ENCODE measurements around the gene COL27A1. TPM values are rescaled to one million over a fixed set of nuclear protein-coding genes. Genes with fewer than 3 reads are reported as not detected.
"Not testable (repeated sequence)": the region's sequence is repeated elsewhere in the genome, so short reads cannot be mapped to it uniquely, and the experiment has no call there.

Gene COL27A1
- total RNA-seq, 1 donor from 2014 or later = 7.4 TPM

GRCh38 chr9:114328357-114328820, 173.1 kb downstream of the COL27A1 start:
- H3K27ac Mint-ChIP-seq; intact Hi-C loops (cut with micrococcal nuclease); H3K4me3 Mint-ChIP-seq; DNase-seq (ENCODE audit: low spot score); H3K27me3 Mint-ChIP-seq (ENCODE audit: insufficient read depth); H3K9me3 Mint-ChIP-seq; H3K36me3 Mint-ChIP-seq (ENCODE audit: low read depth); H3K4me1 Mint-ChIP-seq (ENCODE audit: low read depth): not testable (repeated sequence)

GRCh38 chr9:114328937-114329624, 173.7 kb downstream of the COL27A1 start:
- H3K27ac Mint-ChIP-seq; intact Hi-C loops (cut with micrococcal nuclease); DNase-seq (ENCODE audit: low spot score); H3K36me3 Mint-ChIP-seq (ENCODE audit: low read depth); H3K27me3 Mint-ChIP-seq (ENCODE audit: insufficient read depth); H3K9me3 Mint-ChIP-seq; H3K4me1 Mint-ChIP-seq (ENCODE audit: low read depth); H3K4me3 Mint-ChIP-seq: not testable (repeated sequence)

- H3K9me3 Mint-ChIP-seq; H3K27ac Mint-ChIP-seq; H3K27me3 Mint-ChIP-seq (ENCODE audit: insufficient read depth); H3K4me3 Mint-ChIP-seq; DNase-seq (ENCODE audit: low spot score); intact Hi-C loops (cut with micrococcal nuclease); H3K4me1 Mint-ChIP-seq (ENCODE audit: low read depth); H3K36me3 Mint-ChIP-seq (ENCODE audit: low read depth): not testable (repeated sequence)
These were observed 174.3 kb downstream of the COL27A1 start, which contains the start of gene ORM2 for GRCh38 chr9:114329625-114330022. TSS of gene ORM2 (plus strand) at chr9:114329869. CDS start at chr9:114329905, 36 bp downstream.

- no peak for DNase-seq (ENCODE audit: low spot score)
- H3K36me3 Mint-ChIP-seq (ENCODE audit: low read depth) = peaks cover 10% of the 10 kb centered on the region
- intact Hi-C loops (cut with micrococcal nuclease) = no loop called here
- H3K27ac Mint-ChIP-seq = no peak overlapping the region
- no peak overlapping the region for H3K4me3 Mint-ChIP-seq
- peaks cover 4% of the 10 kb centered on the region for H3K9me3 Mint-ChIP-seq
- H3K4me1 Mint-ChIP-seq (ENCODE audit: low read depth) = no peaks in the 10 kb centered on the region
- H3K27me3 Mint-ChIP-seq (ENCODE audit: insufficient read depth) = no peaks in the 10 kb centered on the region
These were observed 175.3 kb downstream of the COL27A1 start for GRCh38 chr9:114330636-114331035.

- H3K9me3 Mint-ChIP-seq; H3K4me3 Mint-ChIP-seq; H3K27me3 Mint-ChIP-seq (ENCODE audit: insufficient read depth); DNase-seq (ENCODE audit: low spot score); intact Hi-C loops (cut with micrococcal nuclease); H3K27ac Mint-ChIP-seq; H3K4me1 Mint-ChIP-seq (ENCODE audit: low read depth): not testable (repeated sequence)
- peaks cover 18% of the 10 kb centered on the region for H3K36me3 Mint-ChIP-seq (ENCODE audit: low read depth)
These were observed 176.2 kb downstream of the COL27A1 start for GRCh38 chr9:114331229-114332195.

- DNase-seq (ENCODE audit: low spot score); H3K4me1 Mint-ChIP-seq (ENCODE audit: low read depth); H3K27ac Mint-ChIP-seq; H3K9me3 Mint-ChIP-seq; H3K27me3 Mint-ChIP-seq (ENCODE audit: insufficient read depth); intact Hi-C loops (cut with micrococcal nuclease); H3K4me3 Mint-ChIP-seq: not testable (repeated sequence)
- H3K36me3 Mint-ChIP-seq (ENCODE audit: low read depth) = peaks cover 24% of the 10 kb centered on the region
These were observed 177.2 kb downstream of the COL27A1 start for GRCh38 chr9:114332474-114333040.

GRCh38 chr9:114333718-114334117, 178.4 kb downstream of the COL27A1 start:
- H3K9me3 Mint-ChIP-seq; H3K27me3 Mint-ChIP-seq (ENCODE audit: insufficient read depth); intact Hi-C loops (cut with micrococcal nuclease); H3K4me3 Mint-ChIP-seq; DNase-seq (ENCODE audit: low spot score); H3K27ac Mint-ChIP-seq; H3K4me1 Mint-ChIP-seq (ENCODE audit: low read depth): not testable (repeated sequence)
- peaks cover 31% of the 10 kb centered on the region for H3K36me3 Mint-ChIP-seq (ENCODE audit: low read depth)

GRCh38 chr9:114334490-114334889, 179.2 kb downstream of the COL27A1 start:
- no peaks in the 10 kb centered on the region for H3K27me3 Mint-ChIP-seq (ENCODE audit: insufficient read depth)
- no peak overlapping the region for H3K27ac Mint-ChIP-seq
- no peak for DNase-seq (ENCODE audit: low spot score)
- H3K9me3 Mint-ChIP-seq = peaks cover 4% of the 10 kb centered on the region
- intact Hi-C loops (cut with micrococcal nuclease) = no loop called here
- H3K36me3 Mint-ChIP-seq (ENCODE audit: low read depth) = peaks cover 39% of the 10 kb centered on the region
- H3K4me3 Mint-ChIP-seq = no peak overlapping the region
- peaks cover 5% of the 10 kb centered on the region for H3K4me1 Mint-ChIP-seq (ENCODE audit: low read depth)

GRCh38 chr9:114335745-114336144, 180.4 kb downstream of the COL27A1 start:
- intact Hi-C loops (cut with micrococcal nuclease) = no loop called here
- DNase-seq (ENCODE audit: low spot score) = no peak
- H3K4me1 Mint-ChIP-seq (ENCODE audit: low read depth) = peaks cover 5% of the 10 kb centered on the region
- H3K27me3 Mint-ChIP-seq (ENCODE audit: insufficient read depth) = no peaks in the 10 kb centered on the region
- peaks cover 4% of the 10 kb centered on the region for H3K9me3 Mint-ChIP-seq
- H3K4me3 Mint-ChIP-seq = no peak overlapping the region
- H3K27ac Mint-ChIP-seq = no peak overlapping the region
- peaks cover 47% of the 10 kb centered on the region for H3K36me3 Mint-ChIP-seq (ENCODE audit: low read depth)

GRCh38 chr9:114336157-114336556, 180.8 kb downstream of the COL27A1 start:
- intact Hi-C loops (cut with micrococcal nuclease) = no loop called here
- no peak overlapping the region for H3K4me3 Mint-ChIP-seq
- peaks cover 50% of the 10 kb centered on the region for H3K36me3 Mint-ChIP-seq (ENCODE audit: low read depth)
- no peak for DNase-seq (ENCODE audit: low spot score)
- peaks cover 4% of the 10 kb centered on the region for H3K9me3 Mint-ChIP-seq
- H3K4me1 Mint-ChIP-seq (ENCODE audit: low read depth) = peaks cover 5% of the 10 kb centered on the region
- H3K27me3 Mint-ChIP-seq (ENCODE audit: insufficient read depth) = no peaks in the 10 kb centered on the region
- no peak overlapping the region for H3K27ac Mint-ChIP-seq

- H3K4me3 Mint-ChIP-seq = no peak overlapping the region
These were observed 181.5 kb downstream of the COL27A1 start for GRCh38 chr9:114336699-114337395.

GRCh38 chr9:114338187-114338586, 182.8 kb downstream of the COL27A1 start:
- DNase-seq (ENCODE audit: low spot score) = no peak
- intact Hi-C loops (cut with micrococcal nuclease) = loop anchor here (2.0 kb wide), 1 partner anchor 59 kb away; no protein-coding TSS in a partner anchor
- Mint-ChIP-seq H3K9me3 (peaks cover 4% of the 10 kb centered on the region), H3K27me3 (ENCODE audit: insufficient read depth) (no peaks in the 10 kb centered on the region), H3K4me1 (ENCODE audit: low read depth) (peaks cover 5% of the 10 kb centered on the region), H3K4me3 (no peak overlapping the region), H3K36me3 (ENCODE audit: low read depth) (peaks cover 59% of the 10 kb centered on the region), H3K27ac (no peak overlapping the region)

More at GRCh38 chr9:114336699-114337395, 181.5 kb downstream of the COL27A1 start:
- Mint-ChIP-seq H3K36me3 (ENCODE audit: low read depth) (peaks cover 55% of the 10 kb centered on the region), H3K4me1 (ENCODE audit: low read depth) (peaks cover 5% of the 10 kb centered on the region), H3K9me3 (peaks cover 4% of the 10 kb centered on the region), H3K27me3 (ENCODE audit: insufficient read depth) (no peaks in the 10 kb centered on the region), H3K27ac (no peak overlapping the region)
- no peak for DNase-seq (ENCODE audit: low spot score)
- intact Hi-C loops (cut with micrococcal nuclease) = no loop called here

Data from activated T-helper 1 cell treated with anti-CD3 and anti-CD28 coated beads, Interleukin-12 subunit alpha, Interleukin-12 subunit beta, Interleukin-2, Interleukin-4 antibody, amounts not matched to agents 30 ng/mL and 10 ng/mL and 1 ng/mL, durations not matched to agents 14 hours and 24 hours and 36 hours (primary cell).